GM21515 (cell line): ENCODE data around the gene APLF.
"Not testable (repeated sequence)": the region's sequence is repeated elsewhere in the genome, so short reads cannot be mapped to it uniquely, and the experiment has no call there.

Experiments
- ATAC-seq: cut with Tn5 transposase; IDR thresholded peaks from one replicate; pipeline ENCODE4 v1.9.1; 2021; ENCODE audit not compliant: unreplicated experiment

APLF gene

DNA sequence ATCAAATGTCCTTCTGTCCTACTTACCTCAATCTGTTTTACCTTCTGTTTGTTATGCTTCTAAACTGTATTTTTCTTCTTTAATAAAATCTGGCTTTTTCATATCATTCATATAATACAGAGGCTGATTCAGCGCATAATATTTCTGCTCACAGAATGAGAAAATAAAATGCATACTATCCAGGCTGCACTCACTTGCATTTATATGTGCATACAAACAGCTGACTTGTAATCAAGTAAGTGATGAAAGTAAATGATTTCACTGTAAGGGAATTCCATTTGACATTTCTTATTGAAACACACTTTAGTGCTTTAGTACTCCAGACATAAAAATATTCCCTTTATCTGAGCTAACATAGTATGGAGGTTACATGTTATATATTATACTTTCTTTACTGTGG, 100.7 kb downstream of the APLF start:
- no peak for ATAC-seq

DNA sequence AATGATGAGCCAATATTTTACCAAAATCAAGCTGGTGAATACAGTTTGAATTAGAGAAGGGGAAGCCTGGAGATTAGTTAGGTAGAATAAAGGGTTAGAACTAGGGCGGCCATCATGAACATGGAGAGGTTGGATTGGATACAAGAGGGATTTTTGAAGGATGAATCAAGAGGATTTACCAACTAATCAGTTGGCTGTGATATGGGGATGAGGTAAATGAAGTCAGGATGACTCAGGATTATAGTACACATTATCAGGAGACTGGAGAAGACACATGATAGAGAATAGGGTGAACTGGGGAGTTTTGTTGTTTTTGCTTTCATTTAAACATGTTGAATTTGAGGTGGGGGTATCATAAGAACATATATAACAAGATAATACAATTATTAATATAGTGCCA, 102.2 kb downstream of the APLF start:
- no peak for ATAC-seq

DNA sequence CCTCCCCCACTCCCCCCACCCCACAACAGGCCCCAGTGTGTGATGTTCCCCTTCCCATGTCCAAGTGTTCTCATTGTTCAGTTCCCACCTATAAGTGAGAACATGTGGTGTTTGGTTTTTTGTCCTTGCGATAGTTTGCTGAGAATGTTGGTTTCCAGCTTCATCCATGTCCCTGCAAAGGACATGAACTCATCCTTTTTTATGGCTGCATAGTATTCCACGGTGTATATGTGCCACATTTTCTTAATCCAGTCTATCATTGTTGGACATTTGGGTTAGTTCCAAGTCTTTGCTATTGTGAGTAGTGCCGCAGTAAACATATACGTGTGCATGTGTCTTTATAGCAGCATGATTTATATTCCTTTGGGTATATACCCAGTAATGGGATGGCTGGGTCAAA, 103.0 kb downstream of the APLF start:
- ATAC-seq, result not testable (repeated sequence)

DNA sequence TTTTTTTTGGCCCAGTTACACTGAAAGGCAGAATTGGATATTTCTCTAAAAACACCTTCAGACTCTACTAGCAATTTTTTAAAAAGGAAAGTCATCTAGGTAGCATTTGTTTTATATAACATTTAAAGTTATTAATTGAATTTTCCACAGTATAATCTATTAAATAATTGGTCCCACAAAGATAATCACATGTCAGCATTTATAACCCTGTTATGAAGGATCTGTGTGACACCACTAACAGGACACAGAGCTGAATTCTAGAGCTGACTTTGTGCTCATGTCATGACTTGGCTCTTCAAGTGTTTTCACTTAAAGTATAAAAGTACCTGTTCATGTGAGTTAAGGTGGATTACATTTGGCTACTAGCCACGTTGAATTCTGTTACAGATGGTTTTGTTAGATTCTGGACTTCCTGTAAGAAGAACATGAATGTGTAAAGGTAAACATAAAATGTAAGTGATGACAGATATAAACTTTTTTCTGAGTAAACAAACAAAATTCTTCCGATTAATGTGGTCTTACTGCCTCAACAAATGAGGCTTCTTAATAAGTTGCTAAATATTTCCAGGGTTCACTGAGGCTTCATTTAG, 106.9 kb downstream of the APLF start:
- no peak for ATAC-seq

DNA sequence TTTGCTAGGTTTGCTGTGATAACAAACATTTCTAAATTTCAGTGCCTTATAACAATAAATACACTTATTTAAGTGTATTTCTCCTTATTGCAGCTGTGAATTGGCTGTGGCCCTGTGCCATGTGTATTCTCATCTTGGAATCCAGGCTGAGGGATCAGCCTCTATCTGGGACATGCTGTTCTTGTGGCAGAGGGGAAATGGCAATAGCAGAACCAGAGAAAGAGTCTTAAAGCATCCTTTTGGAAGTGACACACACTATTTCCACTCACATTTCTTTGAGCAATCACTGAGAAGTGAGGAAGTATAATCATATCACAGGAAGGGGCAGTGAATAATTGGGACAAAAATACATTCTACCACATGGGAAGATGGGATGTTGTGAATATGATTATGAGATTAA, 109.8 kb downstream of the APLF start:
- no peak for ATAC-seq

DNA sequence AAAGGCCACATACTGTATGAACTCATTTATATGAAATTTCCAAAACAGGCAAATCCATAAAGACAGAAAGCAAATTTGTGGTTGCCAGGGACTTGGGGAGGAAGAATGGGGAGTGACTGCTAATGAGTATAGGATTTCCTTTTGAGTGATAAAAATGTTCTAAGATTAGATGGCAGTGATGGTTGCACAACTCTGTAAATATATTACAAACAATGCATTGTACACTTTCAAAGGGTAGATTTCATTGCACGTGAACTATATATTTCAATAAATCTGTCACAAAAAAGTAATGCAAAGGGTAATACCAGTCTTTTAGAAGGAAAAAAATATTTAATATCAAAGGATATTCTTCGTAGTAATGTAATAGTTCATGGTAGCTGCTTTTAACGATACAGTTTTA, 112.3 kb downstream of the APLF start:
- no peak for ATAC-seq

DNA sequence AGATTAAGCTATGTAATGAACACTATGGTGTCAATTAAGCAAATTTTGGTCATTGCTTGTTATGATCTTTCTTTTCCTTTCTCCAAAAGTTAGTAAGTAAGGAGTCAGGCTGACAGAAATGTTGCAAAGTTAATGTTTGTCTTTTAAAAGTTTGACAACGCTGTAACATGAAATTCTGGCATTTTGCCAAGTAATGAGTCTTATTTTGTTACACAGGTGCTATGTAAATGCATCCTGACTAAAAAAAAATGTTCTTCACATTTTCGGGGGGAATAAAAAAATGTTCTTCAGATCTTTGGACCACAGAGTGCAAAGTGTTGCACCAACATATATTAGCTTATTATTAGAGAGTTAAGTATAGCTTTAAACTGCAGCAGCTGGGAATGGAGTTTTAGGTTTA, 121.2 kb downstream of the APLF start:
- ATAC-seq, result no peak

DNA sequence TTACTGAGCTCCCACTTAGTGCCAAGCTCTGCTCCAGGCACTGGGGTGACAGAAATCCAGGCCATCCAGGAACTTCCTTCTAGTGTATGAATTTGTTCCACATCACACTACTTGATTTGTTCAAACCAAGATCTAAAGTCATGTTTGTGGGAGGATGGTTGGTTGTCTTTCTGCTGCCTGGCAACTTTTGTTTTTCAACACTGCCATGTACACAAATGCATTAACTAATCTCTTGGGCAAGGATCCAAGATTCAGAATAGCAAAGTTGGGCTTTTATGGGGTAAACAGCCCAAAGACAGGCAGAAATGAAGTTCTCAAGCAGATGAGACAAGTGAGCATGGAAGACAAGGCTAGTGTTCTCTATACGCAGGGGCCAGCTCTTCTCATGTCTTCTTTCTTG, 122.6 kb downstream of the APLF start:
- no peak for ATAC-seq

DNA sequence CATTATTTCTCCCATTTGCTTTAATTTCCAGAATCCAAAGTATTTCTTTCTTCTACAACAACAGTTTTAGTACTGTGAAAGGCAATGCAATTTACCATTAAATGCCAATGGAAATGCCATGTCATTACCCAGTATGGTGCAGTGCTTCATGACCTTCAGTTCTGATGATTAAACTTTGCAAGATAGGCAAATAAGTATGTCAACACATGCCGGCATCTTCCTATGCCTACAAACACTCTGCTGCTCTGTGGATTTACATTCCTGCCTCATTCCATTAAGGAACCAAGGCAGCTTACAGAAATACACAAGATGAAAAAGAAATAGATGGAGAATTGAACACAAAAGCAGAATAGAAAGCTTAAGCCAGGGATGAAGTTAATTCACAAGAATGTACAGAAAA, 123.3 kb downstream of the APLF start:
- ATAC-seq, result no peak

DNA sequence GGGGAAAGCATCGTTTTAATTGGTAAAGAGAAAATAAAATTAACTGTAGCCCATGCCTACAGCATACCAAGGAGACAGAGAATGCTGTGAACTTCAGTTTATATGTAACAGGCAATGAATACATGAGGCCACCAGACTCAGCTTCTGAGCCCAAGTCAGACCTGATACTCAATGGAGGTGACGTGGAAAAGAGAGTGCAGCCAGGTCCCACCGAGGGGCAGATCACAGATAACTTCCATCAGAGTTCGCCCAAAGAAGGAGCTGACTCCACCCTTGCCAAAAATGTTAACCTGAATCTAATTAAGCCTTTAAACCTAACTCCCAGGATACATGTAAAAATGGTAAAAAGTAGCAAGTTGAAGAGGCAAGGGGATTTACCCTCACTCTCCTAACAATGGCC, 123.8 kb downstream of the APLF start:
- ATAC-seq, result no peak

DNA sequence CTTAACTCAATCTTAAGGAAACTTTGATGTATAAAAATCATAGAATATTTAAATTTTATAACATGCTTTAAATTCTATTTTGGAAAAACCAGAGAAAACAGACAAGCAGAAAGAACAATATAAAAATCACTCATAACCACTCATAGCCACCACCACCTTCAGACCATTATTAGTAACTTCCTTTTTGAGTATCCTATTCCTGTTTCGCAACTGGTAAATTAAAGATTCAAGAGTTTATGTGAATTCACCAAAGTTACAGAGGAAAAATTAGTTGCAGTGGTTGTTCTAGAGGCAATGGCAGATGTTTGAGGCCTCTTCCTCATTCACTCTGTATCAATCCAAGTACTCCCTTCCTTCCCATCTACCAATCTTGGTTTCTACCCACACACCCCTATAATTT, 126.7 kb downstream of the APLF start:
- ATAC-seq, result no peak

DNA sequence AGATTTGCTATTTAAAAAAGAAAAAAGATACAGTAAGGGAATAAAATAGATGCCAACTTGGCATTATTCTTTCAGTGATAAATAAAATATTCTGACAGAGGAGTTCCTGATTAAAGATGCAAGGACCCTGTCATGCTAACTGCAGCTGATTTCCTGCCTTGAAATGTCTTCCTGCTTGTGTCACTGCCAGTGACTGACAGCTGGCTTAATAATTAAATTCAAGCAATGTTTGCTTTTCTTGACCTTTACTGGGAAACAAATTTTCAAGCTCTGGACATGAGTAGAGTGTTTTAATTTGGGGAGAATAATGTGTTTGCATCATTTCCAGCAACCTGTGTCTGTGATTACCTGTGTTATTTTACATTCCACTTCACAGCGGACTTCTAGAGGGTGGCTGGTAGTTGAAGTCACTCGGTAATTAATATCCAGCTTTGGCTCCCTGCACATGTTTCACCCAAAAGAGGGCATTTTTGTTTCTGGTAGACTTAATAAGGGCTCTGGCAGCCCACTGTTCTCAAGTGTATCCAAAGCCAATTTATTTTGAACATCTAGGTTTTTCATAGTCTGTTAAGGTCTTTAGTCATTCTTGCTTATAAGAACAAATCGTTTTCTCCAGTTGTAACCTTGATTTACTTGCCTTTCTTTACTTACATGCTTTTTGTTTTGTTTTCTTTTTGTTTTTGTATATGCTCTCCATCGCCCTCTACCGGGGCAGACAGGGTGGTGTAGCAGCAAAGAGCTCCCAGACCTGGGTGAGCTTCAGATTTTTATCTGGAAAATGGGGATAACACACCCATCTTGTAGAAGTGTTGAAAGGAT, 127.5 kb downstream of the APLF start:
- peak; percentile 81 for ATAC-seq

DNA sequence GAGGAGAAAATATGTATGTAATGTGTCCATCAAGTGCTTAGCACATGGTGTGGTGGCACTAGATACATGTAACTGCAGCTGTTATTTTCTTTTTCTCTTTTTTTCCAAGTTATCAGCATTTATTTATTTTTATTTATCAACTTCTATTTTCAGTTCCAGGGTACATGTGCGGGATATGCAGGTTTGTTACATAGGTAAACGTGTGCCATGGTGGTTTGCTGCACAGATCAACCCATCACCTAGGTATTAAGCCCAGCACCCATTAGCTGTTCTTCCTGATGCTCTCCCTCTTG, 128.1 kb downstream of the APLF start:
- not testable (repeated sequence) for ATAC-seq

DNA sequence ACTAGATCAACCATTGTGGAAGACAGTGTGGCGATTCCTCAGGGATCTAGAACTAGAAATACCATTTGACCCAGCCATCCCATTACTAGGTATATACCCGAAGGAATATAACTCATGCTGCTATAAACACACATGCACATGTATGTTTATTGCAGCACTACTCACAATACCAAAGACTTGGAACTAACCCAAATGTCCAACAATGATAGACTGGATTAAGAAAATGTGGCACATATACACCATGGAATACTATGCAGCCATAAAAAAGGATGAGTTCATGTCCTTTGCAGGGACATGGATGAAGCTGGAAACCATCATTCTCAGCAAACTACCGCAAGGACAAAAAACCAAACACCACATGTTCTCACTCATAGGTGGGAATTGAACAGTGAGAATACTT, 133.1 kb downstream of the APLF start:
- ATAC-seq, result not testable (repeated sequence)

DNA sequence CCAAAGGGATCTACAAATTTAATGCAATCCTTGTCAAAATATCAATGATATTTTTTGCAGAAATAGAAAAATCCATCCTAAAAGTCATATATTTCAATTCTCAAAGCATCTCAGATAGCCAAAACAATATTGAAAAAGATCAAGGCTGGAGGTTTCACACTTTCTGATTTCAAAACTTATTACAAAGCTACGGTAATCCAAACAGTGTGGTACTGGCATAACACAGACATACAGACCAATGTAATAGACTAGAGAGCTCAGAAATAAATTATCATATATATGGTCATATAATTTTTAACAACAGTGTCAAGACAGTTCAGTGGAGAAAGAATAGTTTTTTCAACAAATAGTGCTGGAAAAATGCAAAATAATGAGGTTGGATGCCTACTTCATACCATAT, 135.7 kb downstream of the APLF start:
- no peak for ATAC-seq

DNA sequence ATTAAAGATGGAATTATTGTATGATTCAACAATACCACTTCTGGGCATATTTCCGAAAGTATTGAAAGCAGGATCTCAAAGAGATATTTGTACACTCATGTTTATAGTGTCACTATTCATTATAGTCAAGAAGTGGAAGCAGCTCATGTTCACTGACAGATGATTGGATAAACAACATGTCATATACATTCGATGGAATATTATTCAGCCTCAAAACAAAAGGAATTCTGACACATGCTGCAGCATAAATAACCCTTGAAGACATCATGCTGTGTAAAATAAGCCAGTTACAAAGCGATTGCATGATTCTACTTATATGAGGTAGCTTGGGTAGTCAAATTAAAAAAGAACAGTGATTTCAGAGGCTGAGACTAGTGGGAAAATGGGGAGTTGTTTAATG, 136.7 kb downstream of the APLF start:
- ATAC-seq, result no peak

DNA sequence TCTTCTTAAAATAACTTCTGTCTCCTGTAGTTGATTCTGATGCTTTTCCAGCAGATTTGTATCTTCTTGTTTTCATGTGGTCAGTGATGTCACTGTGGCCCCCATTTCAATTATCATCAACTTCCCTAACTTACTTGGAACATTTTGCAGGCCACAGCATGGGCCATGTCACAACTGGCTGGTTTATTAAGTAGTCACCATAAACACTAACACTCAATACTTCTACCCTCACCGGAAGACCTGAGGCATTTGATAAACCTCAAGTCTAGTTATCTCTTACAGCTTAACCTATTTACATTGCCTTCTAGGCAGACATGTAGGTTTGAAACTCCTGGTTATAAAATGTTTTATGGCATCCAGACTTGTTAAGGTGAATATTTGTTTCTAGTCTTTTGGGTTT, 138.6 kb downstream of the APLF start:
- ATAC-seq, result no peak

DNA sequence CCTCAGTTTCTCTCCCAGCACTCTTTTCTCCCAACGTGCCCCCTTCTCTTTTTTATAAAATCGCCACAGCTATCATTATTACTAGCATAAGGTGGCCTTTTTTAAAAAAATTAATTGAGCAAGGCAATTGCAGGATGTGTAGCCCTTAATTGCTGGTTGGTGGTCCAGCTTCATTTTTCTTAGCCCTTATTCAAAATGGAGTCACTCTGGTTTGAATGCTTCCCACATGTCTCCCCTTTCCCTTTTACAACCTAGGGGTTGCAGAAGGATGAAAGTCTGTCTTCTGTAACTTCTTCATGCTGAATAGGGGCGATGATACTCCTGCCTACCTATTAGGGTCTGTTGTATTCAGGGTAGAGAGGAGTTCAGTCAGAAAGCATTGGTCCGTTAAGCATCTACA, 139.4 kb downstream of the APLF start:
- no peak for ATAC-seq

DNA sequence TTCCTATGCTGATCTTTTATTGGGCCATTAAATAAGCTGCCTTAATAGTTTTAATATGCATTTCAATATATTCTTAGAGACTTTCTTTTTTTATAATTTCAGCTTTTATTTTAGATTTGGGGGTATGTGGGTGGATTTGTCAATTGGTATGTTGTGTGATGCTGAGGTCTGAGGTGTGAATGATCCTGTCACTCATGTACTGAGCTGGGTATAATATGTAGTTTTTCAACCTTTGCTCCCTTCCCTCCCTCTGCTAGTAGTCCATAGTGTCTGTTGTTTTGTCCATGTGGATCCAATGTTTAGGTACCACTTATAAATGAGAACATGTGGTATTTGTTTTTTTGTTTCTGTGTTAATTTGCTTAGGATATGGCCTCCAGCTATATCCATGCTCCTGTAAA, 140.5 kb downstream of the APLF start:
- no peak for ATAC-seq

DNA sequence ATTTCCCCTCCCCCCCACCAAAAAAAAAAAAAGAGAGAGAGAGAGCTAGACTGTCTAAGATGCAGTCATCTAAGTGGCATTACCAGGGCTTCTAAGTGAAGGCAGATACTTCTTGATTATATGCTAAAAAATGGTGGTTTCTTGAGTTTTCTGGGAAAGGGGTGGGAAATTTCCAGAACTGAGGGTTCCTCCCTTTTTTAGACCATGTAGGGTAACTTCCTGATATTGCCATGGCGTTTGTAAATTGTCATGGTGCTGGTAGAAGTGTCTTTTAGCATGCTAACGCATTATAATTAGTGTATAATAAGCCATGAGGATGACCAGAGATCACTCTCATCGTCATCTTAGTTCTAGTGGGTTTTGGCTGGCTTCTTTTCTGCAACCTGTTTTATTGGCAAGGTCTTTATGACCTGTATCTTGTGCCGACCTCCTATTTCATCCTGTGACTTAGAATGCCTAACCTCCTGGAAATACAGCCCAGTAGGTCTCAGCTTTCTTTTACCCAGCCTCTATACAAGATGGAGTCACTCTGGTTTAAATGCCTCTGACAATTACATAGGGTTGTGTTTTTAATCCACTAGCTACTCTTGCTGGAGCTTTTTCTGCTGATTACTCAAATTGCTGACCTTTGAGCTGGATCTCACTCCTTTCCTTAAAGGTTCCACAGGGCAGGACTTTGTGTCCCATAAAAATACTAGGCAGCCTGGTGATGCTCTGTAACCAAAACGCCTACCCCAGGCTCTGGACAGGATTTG, 145.6 kb downstream of the APLF start:
- no peak for ATAC-seq

DNA sequence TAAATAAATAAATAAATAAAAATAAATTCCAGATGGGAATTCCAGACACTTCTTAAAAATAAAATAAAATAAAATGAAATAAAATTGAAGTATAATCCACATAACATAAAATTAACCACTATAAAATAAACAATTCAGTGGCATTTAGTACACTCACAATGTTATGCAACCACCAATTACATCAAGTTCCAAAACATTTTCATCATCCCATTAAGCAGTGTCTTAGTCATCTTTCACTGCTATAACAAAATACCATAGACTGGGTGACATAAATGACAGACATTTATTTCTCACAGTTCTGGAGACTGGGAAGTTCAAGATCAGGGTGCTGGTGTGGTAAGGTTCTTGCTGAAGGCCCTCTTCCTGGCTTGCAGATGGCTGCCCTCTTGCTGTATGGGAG, 153.4 kb downstream of the APLF start:
- no peak for ATAC-seq

DNA sequence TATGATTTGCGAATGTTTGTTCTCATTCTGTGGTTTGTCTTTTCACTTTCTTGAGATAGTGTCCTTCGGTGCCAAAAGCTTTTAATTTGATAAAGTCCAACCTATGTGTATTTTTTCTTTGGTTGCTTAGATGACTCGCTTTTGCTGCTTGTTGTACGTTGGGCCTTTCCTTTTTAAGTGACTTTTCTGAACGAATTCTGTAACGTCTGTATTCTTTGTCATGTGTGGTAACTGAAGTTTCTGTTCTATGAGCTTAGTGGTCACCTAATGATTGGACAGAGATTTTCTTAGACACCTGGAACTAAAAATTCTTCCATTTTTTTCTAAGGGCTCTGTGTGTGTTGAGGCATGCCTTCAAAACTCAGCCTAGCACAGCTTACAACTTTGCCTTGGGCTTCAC, 156.4 kb downstream of the APLF start:
- ATAC-seq, result no peak
